ENCODE data around the gene BTBD16. TPM values are rescaled to one million over a fixed set of nuclear protein-coding genes. Genes with fewer than 3 reads are reported as not detected.

BTBD16 gene
- total and polyA plus RNA-seq, 2 of the 13 experiments (the other 11 are each of a cell fraction or from before 2014, with no cell fraction given): 5.0 to 11.9 TPM

DNA sequence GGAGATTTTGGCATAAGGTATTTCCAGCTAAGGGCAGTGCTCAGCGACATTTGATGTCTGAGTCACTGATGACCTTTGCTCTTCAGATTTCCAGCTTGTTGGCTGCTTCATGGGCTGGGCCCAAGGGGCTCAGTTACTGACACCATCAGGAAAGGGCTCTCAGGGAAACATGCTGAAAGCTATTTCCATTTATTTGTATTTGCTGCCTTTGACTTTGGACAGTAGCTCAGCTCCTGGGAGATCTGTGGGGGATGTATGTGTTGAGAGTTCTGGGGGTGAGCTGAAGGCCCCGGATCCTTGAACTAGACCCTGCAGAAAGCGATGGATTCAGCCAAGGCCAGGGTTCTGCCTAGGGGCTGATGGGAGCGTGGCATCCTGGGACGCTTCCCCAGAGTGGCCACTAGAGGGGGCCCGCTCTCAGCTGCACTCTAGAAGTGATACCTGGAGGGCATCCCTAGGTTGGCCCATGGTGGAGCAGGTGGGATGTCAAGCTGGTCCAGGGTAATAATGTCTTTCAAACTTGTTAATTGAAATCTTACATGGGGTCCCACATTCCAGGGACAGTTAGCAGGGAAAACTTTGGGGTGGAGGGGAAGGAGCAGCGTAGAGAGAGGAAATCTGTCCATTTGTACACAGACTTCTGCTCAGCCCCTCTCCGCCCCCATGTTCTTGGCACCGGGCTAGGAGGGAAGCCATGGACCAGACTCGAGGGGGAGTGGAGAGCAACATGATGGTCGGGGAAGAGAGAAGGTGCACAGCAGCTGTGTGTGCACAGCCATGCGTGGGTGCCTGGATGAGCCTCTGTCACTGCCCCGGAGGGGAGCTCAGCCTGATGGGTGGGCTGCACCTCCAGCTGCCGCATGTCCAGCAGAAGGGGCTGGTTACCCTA lies 3.0 kb upstream of the BTBD16 start (continued):
- TF ChIP-seq, protein P1, sequence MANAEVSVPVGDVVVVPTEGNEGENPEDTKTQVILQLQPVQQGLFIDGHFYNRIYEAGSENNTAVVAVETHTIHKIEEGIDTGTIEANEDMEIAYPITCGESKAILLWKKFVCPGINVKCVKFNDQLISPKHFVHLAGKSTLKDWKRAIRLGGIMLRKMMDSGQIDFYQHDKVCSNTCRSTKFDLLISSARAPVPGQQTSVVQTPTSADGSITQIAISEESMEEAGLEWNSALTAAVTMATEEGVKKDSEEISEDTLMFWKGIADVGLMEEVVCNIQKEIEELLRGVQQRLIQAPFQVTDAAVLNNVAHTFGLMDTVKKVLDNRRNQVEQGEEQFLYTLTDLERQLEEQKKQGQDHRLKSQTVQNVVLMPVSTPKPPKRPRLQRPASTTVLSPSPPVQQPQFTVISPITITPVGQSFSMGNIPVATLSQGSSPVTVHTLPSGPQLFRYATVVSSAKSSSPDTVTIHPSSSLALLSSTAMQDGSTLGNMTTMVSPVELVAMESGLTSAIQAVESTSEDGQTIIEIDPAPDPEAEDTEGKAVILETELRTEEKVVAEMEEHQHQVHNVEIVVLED (CRISPR knock-in tag; IDR thresholded peaks at IDR 0.05; ENCODE audit: borderline replicate concordance): no peak
- no peak for TF ChIP-seq ZFP82 (CRISPR knock-in tag; IDR thresholded peaks at IDR 0.05; ENCODE audit: borderline replicate concordance)
- TF ChIP-seq RELA (CRISPR knock-in tag; IDR thresholded peaks at IDR 0.05): no peak
- no peak for TF ChIP-seq SNAI1 (CRISPR knock-in tag; IDR thresholded peaks at IDR 0.05; ENCODE audit: borderline replicate concordance)
- TF ChIP-seq ZBTB7B (CRISPR knock-in tag; IDR thresholded peaks at IDR 0.05): no peak
- no peak for TF ChIP-seq BHLHE40 (IDR thresholded peaks at IDR 0.05; ENCODE audit: low read length)
- TF ChIP-seq ONECUT2 (CRISPR knock-in tag; IDR thresholded peaks at IDR 0.05): no peak
- no peak for TF ChIP-seq ZNF772 (CRISPR knock-in tag; IDR thresholded peaks at IDR 0.05)
- no peak for TF ChIP-seq ZNF335 (CRISPR knock-in tag; IDR thresholded peaks at IDR 0.05)
- TF ChIP-seq ZNF841 (CRISPR knock-in tag; IDR thresholded peaks at IDR 0.05; ENCODE audit: borderline replicate concordance): no peak
- TF ChIP-seq, protein P2, sequence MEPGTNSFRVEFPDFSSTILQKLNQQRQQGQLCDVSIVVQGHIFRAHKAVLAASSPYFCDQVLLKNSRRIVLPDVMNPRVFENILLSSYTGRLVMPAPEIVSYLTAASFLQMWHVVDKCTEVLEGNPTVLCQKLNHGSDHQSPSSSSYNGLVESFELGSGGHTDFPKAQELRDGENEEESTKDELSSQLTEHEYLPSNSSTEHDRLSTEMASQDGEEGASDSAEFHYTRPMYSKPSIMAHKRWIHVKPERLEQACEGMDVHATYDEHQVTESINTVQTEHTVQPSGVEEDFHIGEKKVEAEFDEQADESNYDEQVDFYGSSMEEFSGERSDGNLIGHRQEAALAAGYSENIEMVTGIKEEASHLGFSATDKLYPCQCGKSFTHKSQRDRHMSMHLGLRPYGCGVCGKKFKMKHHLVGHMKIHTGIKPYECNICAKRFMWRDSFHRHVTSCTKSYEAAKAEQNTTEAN (CRISPR knock-in tag; conservative IDR thresholded peaks at IDR 0.05): no peak
- 0 out of 2 replicates have a peak, but pooled peaks have one; percentile 5 for TF ChIP-seq ZNF547 (CRISPR knock-in tag; IDR thresholded peaks at IDR 0.05)
- TF ChIP-seq TCF7L2 (IDR thresholded peaks at IDR 0.05; ENCODE audit: low read depth, low read length): no peak
- TF ChIP-seq NAIF1 (CRISPR knock-in tag; IDR thresholded peaks at IDR 0.05; ENCODE audit: borderline replicate concordance): no peak
- no peak for TF ChIP-seq ZNF747 (CRISPR knock-in tag; IDR thresholded peaks at IDR 0.05; ENCODE audit: borderline replicate concordance)
- TF ChIP-seq ZNF333 (CRISPR knock-in tag; IDR thresholded peaks at IDR 0.05; ENCODE audit: borderline replicate concordance): no peak
- no peak for TF ChIP-seq ZNF460 (CRISPR knock-in tag; IDR thresholded peaks at IDR 0.05; ENCODE audit: borderline replicate concordance)
- TF ChIP-seq ZNF564 (CRISPR knock-in tag; IDR thresholded peaks at IDR 0.05): no peak
- peak; percentile 49; the same call in 1 of the 2 replicates for TF ChIP-seq KDM5B (CRISPR knock-in tag; IDR thresholded peaks at IDR 0.05; ENCODE audit: borderline replicate concordance)
- no peak for TF ChIP-seq CCDC6 (CRISPR knock-in tag; IDR thresholded peaks at IDR 0.05)
- no peak for TF ChIP-seq ASH2L (IDR thresholded peaks at IDR 0.05; ENCODE audit: insufficient read length, low read depth, low read length)
- no peak for TF ChIP-seq ZNF34 (CRISPR knock-in tag; IDR thresholded peaks at IDR 0.05; ENCODE audit: borderline replicate concordance)
- TF ChIP-seq SATB2 (CRISPR knock-in tag; IDR thresholded peaks at IDR 0.05): no peak
- no peak for TF ChIP-seq SAFB2 (CRISPR knock-in tag; IDR thresholded peaks at IDR 0.05; ENCODE audit: borderline replicate concordance, low read depth)
- TF ChIP-seq, protein P3, sequence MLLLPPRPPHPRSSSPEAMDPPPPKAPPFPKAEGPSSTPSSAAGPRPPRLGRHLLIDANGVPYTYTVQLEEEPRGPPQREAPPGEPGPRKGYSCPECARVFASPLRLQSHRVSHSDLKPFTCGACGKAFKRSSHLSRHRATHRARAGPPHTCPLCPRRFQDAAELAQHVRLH (CRISPR knock-in tag; IDR thresholded peaks at IDR 0.05; ENCODE audit: borderline replicate concordance, low read depth): 0 out of 2 replicates have a peak, but pooled peaks have one; percentile 24
- TF ChIP-seq ZSCAN20 (CRISPR knock-in tag; IDR thresholded peaks at IDR 0.05; ENCODE audit: borderline replicate concordance): no peak

Measured in HepG2 (cell line).